Adipocyte (in vitro differentiated cells): ENCODE measurements around the gene SLC35D2.

Source experiments
- DNase-seq: peaks from one replicate; pipeline ENCODE4 v3.0.0-alpha.2; 2015; ENCODE audit warnings: low read depth
- H3K27me3 ChIP-seq: replicated peaks from 2 replicates; pipeline ENCODE4 v1.7.0; 2013; ENCODE audit warnings: mild to moderate bottlenecking, low read length, moderate library complexity; ENCODE audit not compliant: control insufficient read depth, insufficient read depth
- H3K36me3 ChIP-seq: 2 replicates; pipeline ENCODE4 v1.7.0; 2013; ENCODE audit warnings: low read length, mild to moderate bottlenecking, moderate library complexity; ENCODE audit not compliant: control insufficient read depth, insufficient read depth, severe bottlenecking
- H3K4me1 ChIP-seq: 2 replicates; pipeline ENCODE4 v1.7.0; 2013; ENCODE audit warnings: mild to moderate bottlenecking, low read length, moderate library complexity; ENCODE audit not compliant: control insufficient read depth, insufficient read depth
- H3K4me3 ChIP-seq: 2 replicates; pipeline ENCODE4 v1.7.0; 2013; ENCODE audit warnings: mild to moderate bottlenecking, low read length, moderate library complexity
- H3K9ac ChIP-seq: 2 replicates; pipeline ENCODE4 v1.7.0; 2013; ENCODE audit warnings: mild to moderate bottlenecking, low read length, moderate library complexity
- H3K9me3 ChIP-seq: 2 replicates; pipeline ENCODE4 v1.7.0; 2013; ENCODE audit warnings: mild to moderate bottlenecking, low read length, moderate library complexity; ENCODE audit not compliant: control insufficient read depth

The SLC35D2 gene

GRCh38 chr9:96345551-96345950 is 38.0 kb downstream of the SLC35D2 start:
- Histone ChIP-seq H3K36me3 (peaks cover 19% of the 10 kb centered on the region), H3K9ac (no peak overlapping the region), H3K27me3 (no peaks in the 10 kb centered on the region), H3K4me3 (no peak overlapping the region), H3K9me3 (no peaks in the 10 kb centered on the region), H3K4me1 (peaks cover 14% of the 10 kb centered on the region)
- no peak for DNase-seq

GRCh38 chr9:96344458-96345180 is 38.9 kb downstream of the SLC35D2 start:
- H3K36me3 ChIP-seq: peaks cover 16% of the 10 kb centered on the region
- no peaks in the 10 kb centered on the region for H3K27me3 ChIP-seq
- H3K9ac ChIP-seq: peak overlapping the region; percentile 24
- peak; percentile 82 for DNase-seq
- no peak overlapping the region for H3K4me3 ChIP-seq
- no peaks in the 10 kb centered on the region for H3K9me3 ChIP-seq
- peaks cover 19% of the 10 kb centered on the region for H3K4me1 ChIP-seq

- Histone ChIP-seq H3K9me3 (no peaks in the 10 kb centered on the region), H3K4me1 (peaks cover 24% of the 10 kb centered on the region), H3K27me3 (no peaks in the 10 kb centered on the region), H3K36me3 (peaks cover 13% of the 10 kb centered on the region), H3K9ac (peak overlapping the region; percentile 24), H3K4me3 (no peak overlapping the region)
- DNase-seq: peak; percentile 4
Measured at GRCh38 chr9:96343515-96344360, 39.8 kb downstream of the SLC35D2 start.

- Histone ChIP-seq H3K4me3 (no peak overlapping the region), H3K4me1 (peaks cover 24% of the 10 kb centered on the region), H3K9me3 (no peaks in the 10 kb centered on the region), H3K9ac (no peak overlapping the region), H3K36me3 (peaks cover 6% of the 10 kb centered on the region), H3K27me3 (no peaks in the 10 kb centered on the region)
- DNase-seq: no peak
Measured at GRCh38 chr9:96342571-96343245, 40.8 kb downstream of the SLC35D2 start.

GRCh38 chr9:96340707-96341106 is 42.8 kb downstream of the SLC35D2 start:
- Histone ChIP-seq H3K4me1 (peaks cover 24% of the 10 kb centered on the region), H3K27me3 (no peaks in the 10 kb centered on the region), H3K9ac (no peak overlapping the region), H3K9me3 (no peaks in the 10 kb centered on the region), H3K36me3 (peaks cover 9% of the 10 kb centered on the region), H3K4me3 (no peak overlapping the region)
- no peak for DNase-seq

GRCh38 chr9:96338299-96338698 is 45.2 kb downstream of the SLC35D2 start:
- Histone ChIP-seq H3K36me3 (peaks cover 15% of the 10 kb centered on the region), H3K9me3 (no peaks in the 10 kb centered on the region), H3K4me1 (peaks cover 11% of the 10 kb centered on the region)

GRCh38 chr9:96333958-96334357 is 49.6 kb downstream of the SLC35D2 start:
- H3K4me1 ChIP-seq: no peaks in the 10 kb centered on the region
- no peak for DNase-seq
- H3K9ac ChIP-seq: no peak overlapping the region
- peaks cover 19% of the 10 kb centered on the region for H3K36me3 ChIP-seq
- H3K27me3 ChIP-seq: no peaks in the 10 kb centered on the region
- H3K9me3 ChIP-seq: no peaks in the 10 kb centered on the region
- no peak overlapping the region for H3K4me3 ChIP-seq

More at GRCh38 chr9:96338299-96338698, 45.2 kb downstream of the SLC35D2 start:
- H3K4me3 ChIP-seq: no peak overlapping the region
- H3K27me3 ChIP-seq: no peaks in the 10 kb centered on the region
- no peak for DNase-seq
- H3K9ac ChIP-seq: no peak overlapping the region

GRCh38 chr9:96331236-96331947 is 52.1 kb downstream of the SLC35D2 start:
- Histone ChIP-seq H3K9me3 (no peaks in the 10 kb centered on the region), H3K36me3 (peaks cover 17% of the 10 kb centered on the region), H3K27me3 (no peaks in the 10 kb centered on the region), H3K9ac (no peak overlapping the region), H3K4me3 (no peak overlapping the region), H3K4me1 (no peaks in the 10 kb centered on the region)
- DNase-seq: no peak

GRCh38 chr9:96327694-96328352 is 55.7 kb downstream of the SLC35D2 start:
- Histone ChIP-seq H3K27me3 (no peaks in the 10 kb centered on the region), H3K9ac (no peak overlapping the region), H3K4me3 (no peak overlapping the region), H3K9me3 (no peaks in the 10 kb centered on the region), H3K4me1 (no peaks in the 10 kb centered on the region), H3K36me3 (peaks cover 10% of the 10 kb centered on the region)
- peak; percentile 89 for DNase-seq

GRCh38 chr9:96323169-96323568 is 60.3 kb downstream of the SLC35D2 start:
- Histone ChIP-seq H3K27me3 (no peaks in the 10 kb centered on the region), H3K4me3 (no peak overlapping the region), H3K4me1 (no peaks in the 10 kb centered on the region), H3K9ac (no peak overlapping the region), H3K9me3 (no peaks in the 10 kb centered on the region), H3K36me3 (no peaks in the 10 kb centered on the region)
- DNase-seq: no peak
